Endometrium (tissue), 2 donors: ENCODE data around the gene TERT.

ENCODE experiments used
- FAIRE-seq: peaks from 2 replicates; lab custom pipeline; 2012; peaks lifted over from hg19 to GRCh38; lab: Jason Lieb, UNC
- donor health status: control.
- donor health status: control.

Gene TERT

DNA sequence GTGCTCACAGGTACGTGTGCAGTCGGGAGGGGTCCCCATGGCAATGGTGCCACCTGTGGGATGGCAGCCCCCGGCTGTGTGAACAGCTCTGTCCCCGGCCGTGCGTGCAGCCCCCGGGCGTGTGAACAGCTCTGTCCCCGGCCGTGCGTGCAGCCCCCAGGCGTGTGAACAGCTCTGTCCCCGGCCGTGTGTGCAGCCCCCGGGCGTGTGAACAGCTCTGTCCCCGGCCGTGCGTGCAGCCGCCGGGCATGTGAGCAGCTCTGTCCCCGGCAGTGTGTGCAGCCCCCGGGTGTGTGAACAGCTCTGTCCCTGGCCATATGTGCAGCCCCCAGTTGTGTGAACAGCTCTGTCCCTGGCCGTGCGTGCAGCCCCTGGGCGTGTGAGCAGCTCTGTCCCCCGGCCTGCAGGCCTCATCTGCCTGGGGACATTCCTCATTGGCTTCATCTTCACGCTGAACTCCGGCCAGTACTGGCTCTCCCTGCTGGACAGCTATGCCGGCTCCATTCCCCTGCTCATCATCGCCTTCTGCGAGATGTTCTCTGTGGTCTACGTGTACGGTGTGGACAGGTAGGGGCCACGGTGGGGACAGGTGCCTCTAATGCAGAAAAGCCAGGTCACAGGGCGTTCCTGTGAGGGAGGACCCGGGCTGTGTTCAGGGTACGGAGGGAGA lies 75.6 kb downstream of the TERT start:
- FAIRE-seq: no peak

GRCh38 chr5:1218351-1219080 lies 76.4 kb downstream of the TERT start:
- FAIRE-seq: no peak

- FAIRE-seq: no peak
Observed at GRCh38 chr5:1217596-1218206, 77.2 kb downstream of the TERT start.

DNA sequence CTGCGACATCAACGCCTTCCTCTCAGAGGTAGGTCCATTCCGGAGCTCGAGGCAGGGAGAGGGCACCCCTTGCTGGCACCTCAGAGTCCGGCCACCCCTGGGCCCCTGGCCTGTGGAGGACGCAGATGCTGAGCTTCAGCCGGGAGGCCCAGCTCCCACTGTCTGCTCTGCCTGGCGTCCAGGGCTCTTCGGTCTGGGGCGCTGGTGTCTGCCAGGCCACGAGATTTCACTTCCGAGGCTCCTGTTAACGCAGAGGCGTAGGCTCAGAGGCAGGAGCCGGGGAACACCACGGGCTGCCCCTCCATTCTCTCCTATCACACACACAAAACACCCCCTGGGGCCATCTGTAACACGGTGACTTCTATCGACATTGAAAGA lies 78.0 kb downstream of the TERT start:
- no peak for FAIRE-seq

DNA sequence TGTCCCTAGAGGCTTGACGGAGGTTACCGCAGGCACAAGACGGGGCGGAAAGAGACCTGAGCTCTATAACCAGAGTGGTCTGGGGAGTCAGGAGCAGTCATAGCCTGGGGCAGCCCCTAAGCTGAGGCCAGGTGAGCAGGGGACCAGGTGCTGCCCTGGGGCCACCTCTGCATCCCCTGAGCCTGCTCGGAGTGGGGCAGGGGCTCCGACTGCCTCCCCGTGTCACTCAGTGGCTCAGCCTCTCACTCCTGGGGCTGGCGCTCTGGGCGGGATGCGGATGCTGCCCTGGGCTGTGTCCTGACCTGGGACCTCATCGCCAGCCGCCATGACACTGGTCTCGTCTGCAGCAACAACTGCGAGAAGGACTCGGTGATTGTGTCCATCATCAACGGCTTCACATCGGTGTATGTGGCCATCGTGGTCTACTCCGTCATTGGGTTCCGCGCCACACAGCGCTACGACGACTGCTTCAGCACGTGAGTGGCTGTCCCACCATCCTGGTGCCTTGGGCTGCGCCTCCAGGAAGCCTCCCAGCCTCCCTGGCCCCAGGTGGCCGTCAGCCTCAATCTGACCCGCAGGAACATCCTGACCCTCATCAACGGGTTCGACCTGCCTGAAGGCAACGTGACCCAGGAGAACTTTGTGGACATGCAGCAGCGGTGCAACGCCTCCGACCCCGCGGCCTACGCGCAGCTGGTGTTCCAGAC lies 78.5 kb downstream of the TERT start:
- FAIRE-seq: no peak

DNA sequence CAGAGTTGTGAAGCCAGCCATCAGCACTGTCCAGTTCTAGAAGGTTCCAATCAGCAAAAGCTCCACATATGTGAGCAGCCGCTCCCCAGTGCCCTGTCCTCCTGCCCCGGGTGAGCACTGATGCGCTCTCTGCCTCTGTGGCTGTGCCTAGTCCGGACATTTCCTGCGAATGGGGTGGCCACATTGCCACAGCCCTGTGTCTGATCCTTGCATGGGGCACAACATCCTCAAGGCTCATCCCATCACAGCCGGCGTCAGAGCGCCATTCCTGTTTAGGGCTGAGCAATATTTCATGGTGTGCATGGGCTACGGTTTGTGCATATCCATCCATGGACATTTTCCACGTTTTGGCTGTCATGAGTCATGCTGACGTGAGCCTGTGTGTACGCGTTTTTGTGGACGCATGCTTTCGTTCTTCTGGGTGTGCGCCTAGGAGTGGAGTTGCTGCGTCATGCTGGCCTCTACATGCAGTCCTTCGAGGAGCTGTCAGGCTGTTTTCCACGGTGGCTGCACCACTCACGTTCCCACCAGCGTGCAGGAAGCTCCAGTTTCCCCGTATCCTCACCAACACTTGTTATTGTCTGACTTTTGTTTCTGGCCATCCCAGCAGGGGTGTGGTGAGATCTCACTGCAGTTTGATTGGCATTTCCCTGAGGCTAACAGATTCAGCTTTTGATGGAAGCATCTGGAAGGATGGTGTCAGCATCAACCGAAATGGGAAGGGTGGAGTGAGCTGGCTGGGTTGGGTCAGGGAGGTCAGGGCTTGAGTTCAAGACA lies 79.4 kb downstream of the TERT start:
- no peak for FAIRE-seq

DNA sequence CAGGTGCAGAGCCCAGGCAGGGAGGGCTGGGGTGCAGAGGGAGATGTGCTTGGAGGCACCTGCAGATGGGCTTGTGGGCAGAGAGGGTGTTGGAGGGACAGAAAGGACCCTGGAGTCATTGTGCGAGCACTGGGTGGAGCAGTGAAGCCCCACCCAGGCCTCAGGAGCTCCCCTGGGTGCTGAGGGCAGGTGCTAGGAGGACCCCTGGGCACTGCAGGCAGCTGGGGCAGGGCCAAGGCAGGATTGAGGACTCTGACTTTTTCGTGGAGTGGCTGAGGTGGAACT lies 80.0 kb downstream of the TERT start:
- FAIRE-seq: no peak

DNA sequence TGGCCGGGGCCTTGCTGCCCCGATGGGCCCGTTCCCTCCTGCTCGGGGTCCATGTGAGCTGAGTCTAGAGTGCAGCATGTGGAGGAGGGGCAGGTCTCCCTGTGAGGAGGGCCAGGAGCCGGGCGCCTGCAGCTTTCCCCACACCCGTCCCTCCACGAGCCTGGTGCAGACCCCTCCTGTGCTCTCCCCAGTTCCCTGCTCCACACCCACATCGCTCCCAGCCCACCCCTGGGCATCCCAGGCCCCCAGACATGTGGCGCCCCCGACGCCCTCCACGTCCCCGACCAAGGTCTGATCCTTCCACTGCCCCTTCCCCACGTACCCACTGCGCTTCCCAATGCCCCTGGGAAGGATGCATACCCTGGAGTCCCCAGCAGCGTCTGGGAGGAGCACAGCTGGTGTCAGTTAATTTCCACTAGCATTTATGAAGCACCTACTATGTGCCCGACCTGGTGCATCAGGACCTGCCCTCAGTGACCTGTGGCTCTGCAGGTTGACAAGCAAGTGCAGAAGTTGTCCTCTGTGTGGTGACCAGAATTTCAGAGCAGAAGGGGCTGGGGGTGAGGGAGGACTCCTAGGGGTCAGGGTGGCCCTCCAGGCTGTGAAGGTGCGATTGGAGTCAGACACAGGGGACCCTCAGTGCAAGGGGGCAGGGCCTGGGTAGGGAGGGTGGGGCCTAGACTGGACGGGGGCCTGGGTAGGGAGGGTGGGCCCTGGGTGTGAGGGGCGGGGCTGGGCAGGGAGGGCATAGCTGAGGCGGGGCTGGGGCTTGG lies 80.5 kb downstream of the TERT start:
- FAIRE-seq: no peak

- no peak for FAIRE-seq
Observed at GRCh38 chr5:1213508-1214162, 81.2 kb downstream of the TERT start.

DNA sequence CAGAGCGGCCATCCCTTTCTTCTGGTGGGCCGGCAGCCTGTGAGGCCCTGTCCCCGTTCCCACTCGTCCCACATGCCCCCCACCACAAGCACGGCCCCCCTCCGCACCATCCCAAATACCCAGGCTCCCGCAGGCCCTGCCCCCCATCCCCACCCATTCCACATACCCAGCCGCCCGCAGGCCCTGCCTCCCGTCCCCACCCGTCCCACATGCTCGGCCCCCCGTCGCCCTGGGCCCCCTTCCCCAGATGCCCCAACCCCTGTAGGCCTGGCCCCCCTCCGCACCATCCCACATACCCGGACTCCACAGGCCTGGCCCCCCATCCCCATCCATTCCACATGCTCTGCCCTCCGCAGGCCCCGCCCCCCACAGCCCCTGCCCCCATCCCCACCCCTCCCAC lies 82.0 kb downstream of the TERT start:
- no peak for FAIRE-seq

DNA sequence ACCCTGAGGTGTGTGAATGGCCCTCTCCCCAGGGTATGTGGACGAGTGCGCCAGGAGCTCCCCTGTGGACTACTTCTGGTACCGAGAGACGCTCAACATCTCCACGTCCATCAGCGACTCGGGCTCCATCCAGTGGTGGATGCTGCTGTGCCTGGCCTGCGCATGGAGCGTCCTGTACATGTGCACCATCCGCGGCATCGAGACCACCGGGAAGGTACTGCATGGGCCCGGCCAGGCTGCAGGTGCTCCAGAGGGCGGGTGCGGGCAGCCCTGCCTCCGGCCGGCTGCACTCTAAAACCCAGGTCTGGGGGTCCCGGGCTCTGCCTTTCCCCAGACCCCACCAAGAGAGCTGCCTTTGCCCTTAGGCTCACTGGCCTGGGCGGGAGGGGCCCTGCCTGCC lies 82.6 kb downstream of the TERT start:
- FAIRE-seq: no peak

GRCh38 chr5:1211701-1212100 lies 83.2 kb downstream of the TERT start:
- no peak for FAIRE-seq

GRCh38 chr5:1210832-1211251 lies 84.0 kb downstream of the TERT start:
- no peak for FAIRE-seq

DNA sequence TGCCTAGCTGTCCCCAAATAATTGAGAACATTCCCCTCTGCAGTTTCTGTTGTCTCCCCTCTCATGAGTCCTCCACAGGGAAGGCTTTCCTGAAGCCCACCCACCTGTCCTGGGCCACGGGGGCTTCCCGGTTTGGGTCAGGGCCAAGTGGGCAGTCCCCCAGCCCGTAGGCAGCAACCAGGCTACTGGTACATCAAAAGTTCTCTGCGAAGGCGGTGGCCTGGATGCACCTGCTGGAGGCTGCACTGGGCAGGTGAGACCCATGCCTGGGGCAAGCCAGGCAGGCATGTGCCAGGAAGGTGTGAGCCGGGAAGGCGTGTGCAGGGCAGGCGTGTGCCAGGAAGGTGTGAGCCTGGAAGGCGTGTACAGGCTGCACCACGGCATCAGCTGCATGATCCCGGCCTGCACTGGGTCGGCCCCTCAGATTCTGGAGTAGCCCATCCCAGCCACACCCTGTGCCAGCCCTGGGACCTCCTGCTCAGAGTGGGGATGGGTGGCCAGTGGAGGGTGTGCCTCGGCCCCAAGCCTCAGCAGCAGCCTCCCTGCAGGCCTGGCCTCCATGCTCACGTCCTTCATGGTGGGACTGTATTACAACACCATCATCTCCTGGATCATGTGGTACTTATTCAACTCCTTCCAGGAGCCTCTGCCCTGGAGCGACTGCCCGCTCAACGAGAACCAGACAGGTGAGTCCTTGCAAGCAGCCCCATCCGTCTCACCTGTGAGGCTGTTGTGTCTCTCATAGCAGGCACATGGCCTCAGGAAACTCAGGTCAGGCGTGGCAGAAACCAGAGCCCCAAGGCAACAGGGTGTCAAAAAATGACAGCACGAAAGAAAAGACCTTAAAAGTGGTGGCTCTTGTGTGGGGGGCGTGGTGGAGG lies 84.7 kb downstream of the TERT start:
- FAIRE-seq: no peak

DNA sequence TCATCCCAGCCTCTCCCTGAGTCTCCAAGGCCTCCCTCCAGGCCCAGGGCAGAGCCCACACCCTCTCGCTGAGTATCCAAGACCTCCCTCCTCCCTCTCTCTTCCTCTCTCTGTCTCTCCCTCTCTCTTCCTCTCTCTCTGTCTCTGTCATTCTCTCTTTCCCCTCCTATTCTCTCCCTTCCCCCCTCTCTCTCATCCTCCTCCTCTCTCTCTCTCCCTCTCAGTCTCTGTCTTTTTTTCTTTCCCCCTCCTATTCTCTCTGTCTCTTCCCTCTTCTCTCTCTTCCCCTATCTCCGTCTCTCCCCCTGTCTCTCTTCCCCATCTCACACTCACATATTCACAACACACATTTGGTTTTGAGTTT lies 85.4 kb downstream of the TERT start:
- no peak for FAIRE-seq

DNA sequence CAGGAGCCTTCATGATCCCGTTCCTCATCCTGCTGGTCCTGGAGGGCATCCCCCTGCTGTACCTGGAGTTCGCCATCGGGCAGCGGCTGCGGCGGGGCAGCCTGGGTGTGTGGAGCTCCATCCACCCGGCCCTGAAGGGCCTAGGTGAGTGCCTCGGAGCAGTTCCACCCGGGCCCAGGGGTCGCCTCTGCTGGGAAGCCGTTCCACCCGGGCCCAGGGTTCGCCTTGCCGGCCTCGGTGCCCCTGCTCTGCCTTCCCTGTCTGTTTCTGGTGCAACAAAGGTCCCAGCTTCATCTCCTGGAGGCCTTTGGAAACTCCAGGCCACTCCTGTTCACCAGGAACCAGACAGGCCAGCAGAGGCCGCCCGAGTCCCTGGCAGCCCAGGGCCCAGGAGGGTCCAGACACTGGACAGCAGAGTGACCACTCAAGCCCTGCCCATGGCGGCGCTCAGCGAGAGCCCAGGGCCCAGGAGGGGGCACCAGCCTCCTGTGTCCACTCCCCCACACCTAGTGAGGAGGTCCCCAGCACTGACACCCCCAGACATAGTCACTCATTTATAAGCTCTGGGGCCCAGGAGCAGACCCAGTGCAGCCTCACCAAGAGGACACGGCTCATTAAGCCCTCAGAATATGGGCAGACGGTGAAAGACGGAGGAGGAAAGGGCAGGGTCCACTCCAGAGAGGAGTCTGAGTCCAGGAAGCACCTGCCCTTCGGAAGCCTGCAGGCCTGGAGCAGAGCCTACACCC lies 86.0 kb downstream of the TERT start:
- no peak for FAIRE-seq

- FAIRE-seq: no peak
Observed at GRCh38 chr5:1208221-1208742, 86.6 kb downstream of the TERT start.

GRCh38 chr5:1207555-1207954 lies 87.3 kb downstream of the TERT start:
- FAIRE-seq: no peak
